DMS79 treated with DMSO at 0.1 percent for 48 hours (cell line): ENCODE measurements around the gene LUZP2.

ENCODE experiments used
- DNase-seq: peaks from one replicate; lab custom pipeline; 2025; lab: John Stamatoyannopoulos, UW

LUZP2 gene

GRCh38 chr11:24716403-24716802 lies 219.6 kb downstream of the LUZP2 start:
- no peak for DNase-seq

- DNase-seq = no peak
Observed at GRCh38 chr11:24723231-24723630, 226.4 kb downstream of the LUZP2 start.

- DNase-seq = no peak
Observed at GRCh38 chr11:24731554-24731953, 234.7 kb downstream of the LUZP2 start.

- no peak for DNase-seq
Observed at GRCh38 chr11:24734742-24735237, 237.9 kb downstream of the LUZP2 start.

GRCh38 chr11:24738972-24739371 lies 242.1 kb downstream of the LUZP2 start:
- no peak for DNase-seq

- DNase-seq = no peak
Observed at GRCh38 chr11:24739637-24740036, 242.8 kb downstream of the LUZP2 start.

- DNase-seq = no peak
Observed at GRCh38 chr11:24747275-24748251, 250.7 kb downstream of the LUZP2 start.

- DNase-seq = no peak
Observed at GRCh38 chr11:24748261-24748660, 251.4 kb downstream of the LUZP2 start.

GRCh38 chr11:24754406-24754805 lies 257.6 kb downstream of the LUZP2 start:
- no peak for DNase-seq

- DNase-seq = no peak
Observed at GRCh38 chr11:24755260-24755839, 258.5 kb downstream of the LUZP2 start.

- DNase-seq = no peak
Observed at GRCh38 chr11:24759742-24760141, 262.9 kb downstream of the LUZP2 start.

- DNase-seq = no peak
Observed at GRCh38 chr11:24760681-24761080, 263.8 kb downstream of the LUZP2 start.

- no peak for DNase-seq
Observed at GRCh38 chr11:24762076-24762475, 265.2 kb downstream of the LUZP2 start.

GRCh38 chr11:24767411-24767810 lies 270.6 kb downstream of the LUZP2 start:
- DNase-seq = no peak

GRCh38 chr11:24773322-24773721 lies 276.5 kb downstream of the LUZP2 start:
- DNase-seq = no peak

- no peak for DNase-seq
Observed at GRCh38 chr11:24779791-24780190, 282.9 kb downstream of the LUZP2 start.

GRCh38 chr11:24781288-24781687 lies 284.4 kb downstream of the LUZP2 start:
- no peak for DNase-seq

- no peak for DNase-seq
Observed at GRCh38 chr11:24793479-24793878, 296.6 kb downstream of the LUZP2 start.

- DNase-seq = no peak
Observed at GRCh38 chr11:24794064-24794463, 297.2 kb downstream of the LUZP2 start.

- no peak for DNase-seq
Observed at GRCh38 chr11:24805671-24806070, 308.8 kb downstream of the LUZP2 start.

GRCh38 chr11:24808173-24808572 lies 311.3 kb downstream of the LUZP2 start:
- DNase-seq = no peak

- no peak for DNase-seq
Observed at GRCh38 chr11:24819006-24819405, 322.2 kb downstream of the LUZP2 start.

GRCh38 chr11:24819863-24820434 lies 323.1 kb downstream of the LUZP2 start:
- DNase-seq = no peak
